GM18951 (cell line): ENCODE results near the gene CD83.

ENCODE experiments used
- POLR2A ChIP-seq: IDR thresholded peaks from 4 replicates; pipeline ENCODE4 v1.6.1; 2011; ENCODE audit warnings: mild to moderate bottlenecking; ENCODE audit not compliant: insufficient read length, insufficient read depth; ENCODE audit errors: extremely low read depth
- in situ Hi-C: fragments of 300-500 bp; cut with MboI; formaldehyde crosslinking; loops from one replicate; pipeline ENCODE4 v1.12.0; 2022; ENCODE audit warnings: low sequenced_read_pairs, mixed read lengths, inconsistent platforms; ENCODE audit not compliant: unreplicated experiment

The CD83 gene

DNA sequence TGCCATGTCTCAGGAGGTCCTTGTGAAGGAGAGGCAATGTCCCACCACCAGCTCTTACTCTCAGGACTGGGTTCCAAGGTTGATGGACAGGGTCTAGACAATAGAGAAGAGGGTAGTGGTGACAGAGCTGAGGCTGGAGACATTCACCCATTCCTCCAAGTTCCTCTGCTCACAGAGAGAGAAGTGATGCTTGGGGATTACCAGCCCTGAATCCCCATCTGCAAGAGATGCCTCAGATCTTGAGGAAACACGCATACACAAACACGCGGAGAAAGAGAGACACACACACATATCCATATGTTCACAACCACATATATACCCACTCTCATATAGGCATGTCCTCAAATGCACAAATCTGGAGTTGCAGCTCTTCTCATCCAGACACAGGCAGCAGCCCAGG is 15.2 kb upstream of the CD83 start:
- in situ Hi-C loops: no loop called here

DNA sequence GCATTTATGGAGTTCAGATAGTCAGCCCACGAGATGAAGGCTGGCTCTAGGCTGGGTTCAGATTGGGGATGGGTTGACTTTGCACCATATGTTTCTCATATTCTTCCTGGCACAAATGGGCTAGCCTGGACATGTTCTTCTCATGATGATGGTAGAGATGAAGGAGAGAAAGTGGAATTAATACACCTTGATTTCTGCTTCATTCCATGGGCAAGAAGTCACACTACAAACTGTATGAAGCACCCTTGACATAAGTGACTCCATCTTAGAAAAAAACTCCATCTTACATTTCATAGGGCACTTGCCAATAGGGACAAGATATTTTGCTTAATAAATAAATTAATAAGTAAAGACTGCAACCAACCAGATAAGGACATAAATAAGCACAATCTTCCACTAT is 12.0 kb upstream of the CD83 start:
- in situ Hi-C loops: no loop called here
- TF ChIP-seq POLR2A: no peak

More for the DNA sequence above, 15.2 kb upstream of the CD83 start:
- no peak for TF ChIP-seq POLR2A

- TF ChIP-seq POLR2A: no peak
- in situ Hi-C loops: no loop called here
These were observed 10.6 kb upstream of the CD83 start for GRCh38 chr6:14107000-14107399.

GRCh38 chr6:14107711-14108494 is 9.7 kb upstream of the CD83 start:
- no peak for TF ChIP-seq POLR2A
- in situ Hi-C loops: no loop called here

DNA sequence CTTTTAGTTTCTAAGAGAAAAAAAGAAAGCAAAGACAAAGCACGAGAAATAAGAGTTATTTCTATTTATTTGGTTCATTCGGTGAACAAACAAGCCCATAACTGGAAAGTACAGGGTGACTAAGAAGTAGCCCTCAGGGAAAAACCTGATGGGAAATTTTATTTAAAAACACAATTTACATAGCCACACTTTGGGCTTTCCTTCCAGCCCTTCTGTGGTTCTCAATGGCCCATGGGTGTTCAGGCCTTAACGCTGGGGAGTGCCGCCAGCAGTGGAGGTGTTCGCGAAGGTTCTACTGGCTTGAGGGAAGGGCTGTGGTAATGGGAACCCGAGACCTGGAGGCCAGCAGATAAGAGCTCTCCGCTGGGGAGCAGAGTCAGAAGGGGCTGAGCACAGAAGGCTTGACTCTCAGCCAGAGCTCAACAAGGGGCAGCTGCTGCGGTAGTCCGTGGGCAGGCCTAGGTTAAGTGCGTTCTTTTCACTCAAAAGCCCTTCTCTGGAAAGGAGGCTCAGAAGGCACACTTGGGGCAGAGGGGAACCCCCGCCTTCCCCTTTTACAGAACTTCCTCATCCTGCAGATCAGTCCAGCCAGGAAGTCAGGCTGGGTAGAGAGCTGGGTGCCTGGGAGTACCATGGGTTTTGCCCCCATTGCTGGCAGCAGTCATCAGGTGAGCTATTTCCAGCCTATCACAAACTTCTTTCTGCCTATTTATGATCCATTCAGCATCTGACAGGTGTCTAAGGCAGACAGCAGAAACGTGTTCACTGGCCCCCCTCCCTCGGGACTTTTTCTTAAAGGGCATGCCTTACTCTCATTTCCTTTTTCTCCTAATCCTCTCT is 8.8 kb upstream of the CD83 start:
- TF ChIP-seq POLR2A: no peak
- in situ Hi-C loops: no loop called here

DNA sequence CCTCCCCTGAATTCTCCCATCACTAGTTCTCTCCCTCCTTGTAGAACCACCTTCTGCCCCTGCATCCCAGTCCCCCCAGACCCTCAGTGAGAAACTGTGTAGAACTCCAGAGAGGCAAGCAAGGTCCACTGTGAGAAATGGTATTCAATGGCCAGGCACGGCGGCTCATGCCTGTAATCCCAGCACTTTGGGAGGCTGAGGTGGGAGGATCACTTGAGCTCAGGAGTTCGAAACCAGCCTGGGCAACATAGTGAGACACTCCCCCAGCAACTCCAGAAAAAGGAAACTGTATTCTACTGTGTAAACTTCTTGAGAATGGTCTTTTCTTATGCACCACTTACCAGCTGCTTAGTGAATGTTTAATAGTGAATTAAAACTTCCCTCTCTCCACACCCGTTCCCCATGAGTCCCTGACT is 8.2 kb upstream of the CD83 start:
- no peak for TF ChIP-seq POLR2A
- in situ Hi-C loops: no loop called here

DNA sequence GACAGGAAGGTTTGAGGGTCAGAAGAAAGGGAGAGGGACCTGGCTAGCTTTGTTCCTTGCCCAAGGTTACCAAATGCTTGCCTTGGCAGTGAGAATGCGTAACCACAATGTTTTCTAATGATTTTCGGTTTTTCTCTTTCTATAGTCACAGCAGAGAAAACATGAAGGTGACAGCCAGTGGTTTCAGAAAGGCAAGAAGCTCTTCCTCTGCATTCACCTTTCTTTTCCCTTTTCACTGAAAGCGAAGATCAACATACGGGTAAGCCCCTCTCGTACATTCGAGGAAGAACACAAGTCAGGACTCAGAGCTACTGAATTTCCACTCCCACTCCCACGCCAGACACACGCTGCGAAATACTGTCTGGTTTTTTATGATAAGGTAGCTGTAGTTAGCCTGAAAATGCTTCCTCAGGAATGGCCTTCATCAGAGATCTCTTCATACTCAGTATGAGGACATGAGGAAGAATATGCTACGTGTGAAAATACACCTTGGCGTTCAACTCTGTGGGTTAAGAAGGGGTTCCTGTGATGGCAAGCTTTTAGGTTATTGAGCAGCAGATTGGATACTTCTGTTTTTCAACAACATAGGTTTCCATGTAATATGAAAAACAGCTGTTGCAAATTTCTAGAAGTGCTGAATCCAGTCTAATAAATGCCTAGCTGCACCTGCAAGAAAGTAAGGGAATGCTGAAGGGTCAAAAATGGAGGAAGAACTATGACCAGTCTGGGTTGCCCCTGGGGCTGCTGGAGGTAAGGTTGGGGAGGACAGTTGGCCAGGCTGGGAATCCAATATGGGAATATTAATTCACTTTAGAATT is 7.4 kb upstream of the CD83 start:
- no peak for TF ChIP-seq POLR2A
- in situ Hi-C loops: no loop called here

GRCh38 chr6:14113976-14114375 is 3.6 kb upstream of the CD83 start:
- TF ChIP-seq POLR2A: no peak
- in situ Hi-C loops: no loop called here

DNA sequence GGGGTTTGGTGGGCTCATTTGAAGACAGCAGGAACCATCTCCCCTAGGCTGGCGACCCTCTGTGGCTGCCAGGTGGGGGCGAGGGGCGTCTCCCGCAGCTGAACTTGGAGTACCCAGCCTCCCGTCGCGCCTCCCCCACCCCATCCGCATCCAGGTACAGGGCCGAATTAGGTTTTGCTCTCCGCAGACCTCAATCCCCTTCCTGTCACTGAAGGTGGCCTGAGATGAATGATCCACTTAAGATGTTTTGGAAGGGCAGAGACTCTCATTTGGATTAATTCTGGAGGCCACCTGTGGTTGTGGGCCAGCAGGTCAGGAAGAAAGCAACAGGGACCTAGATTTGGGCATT is 493 bp downstream of the CD83 start:
- in situ Hi-C loops: no loop called here
- TF ChIP-seq POLR2A: no peak

- TF ChIP-seq POLR2A: peak; percentile 7
- in situ Hi-C loops: no loop called here
These were observed 874 bp downstream of the CD83 start for GRCh38 chr6:14118446-14118845.

DNA sequence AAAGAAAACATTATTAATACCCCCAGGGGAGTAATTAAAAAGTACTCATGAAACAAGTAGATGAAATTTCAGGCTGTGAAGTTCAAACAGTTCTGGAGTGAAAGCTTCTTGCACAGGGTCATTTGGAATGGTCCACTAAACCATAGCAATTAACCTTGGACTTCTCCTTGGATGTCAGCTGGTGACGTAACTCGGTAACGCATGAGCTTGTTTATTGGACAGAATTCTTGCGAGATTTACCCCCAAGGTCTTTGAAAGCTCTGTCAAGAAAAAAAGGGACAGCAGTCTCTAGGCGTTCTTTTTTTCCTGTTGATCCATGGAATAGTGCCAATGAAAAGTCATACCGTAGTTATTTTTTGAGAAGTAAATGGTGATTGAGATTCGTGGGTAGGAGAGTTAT is 2.2 kb downstream of the CD83 start:
- TF ChIP-seq POLR2A: no peak
- in situ Hi-C loops: no loop called here

GRCh38 chr6:14120546-14120945 is 3.0 kb downstream of the CD83 start:
- in situ Hi-C loops: no loop called here
- no peak for TF ChIP-seq POLR2A

DNA sequence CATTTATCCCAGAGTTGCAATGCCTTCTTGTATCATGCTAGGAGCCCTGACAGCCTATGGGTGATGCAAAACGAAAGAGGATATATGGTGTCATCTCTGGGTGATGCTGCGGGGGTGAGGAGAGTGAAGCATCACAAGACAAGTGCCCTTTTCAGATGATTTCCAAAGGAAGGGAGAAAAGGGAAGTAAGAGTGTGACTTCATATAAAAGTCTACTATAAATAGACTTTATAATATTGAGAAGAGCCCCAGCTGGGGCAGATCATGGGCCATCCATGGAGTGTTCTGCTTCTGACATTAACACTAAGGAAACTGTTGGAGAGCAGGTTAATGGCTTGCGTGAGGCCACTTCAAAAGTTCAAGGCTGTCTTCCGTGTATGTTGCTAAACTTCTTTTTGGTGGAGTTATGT is 4.4 kb downstream of the CD83 start:
- no peak for TF ChIP-seq POLR2A
- in situ Hi-C loops: no loop called here
